Heart right ventricle (tissue), 16 donors: Measurements from ENCODE around the gene GNAS-AS1. TPM values are rescaled to one million over a fixed set of nuclear protein-coding genes. Genes with fewer than 3 reads are reported as not detected.

Source experiments
- ATAC-seq, 8 donors: fragments of 200-7000 bp; cut with Tn5 transposase; one replicate each; pipeline ENCODE4 v1.9.1; 2020; ENCODE audit warnings: mild to moderate bottlenecking in 8 of 8, moderate library complexity in 8 of 8, moderate number of reproducible peaks in 1 of 8
- DNase-seq, 2 donors: peaks; one replicate each; pipeline ENCODE4 v3.0.0-alpha.2; 2020
- H3K27ac ChIP-seq, 10 donors: fragments of 200-600 bp; sonication (generic) in 2 of 10; one replicate each; pipeline versions ENCODE4 v1.5.0 to v1.8.0; 2020 to 2022; ENCODE audit warnings: mild to moderate bottlenecking in 3 of 10
- H3K27me3 ChIP-seq, 7 donors: fragments of 200-600 bp; one replicate each; pipeline ENCODE4 v1.8.0; 2021 to 2022; ENCODE audit warnings: mild to moderate bottlenecking in 2 of 7
- H3K36me3 ChIP-seq, 9 donors: fragments of 200-600 bp; sonication (generic) in 1 of 9; one replicate each; pipeline versions ENCODE4 v1.5.0 to v1.8.0; 2020 to 2022; ENCODE audit warnings: mild to moderate bottlenecking in 2 of 9
- H3K4me1 ChIP-seq, 9 donors: fragments of 200-600 bp; sonication (generic) in 1 of 9; one replicate each; pipeline versions ENCODE4 v1.5.0 to v1.8.0; 2020 to 2022; ENCODE audit warnings: mild to moderate bottlenecking in 4 of 9
- H3K4me3 ChIP-seq, 10 donors: fragments of 200-600 bp; sonication (generic) in 2 of 10; one replicate each; pipeline versions ENCODE4 v1.5.0 to v1.8.0; 2020 to 2022; ENCODE audit warnings: mild to moderate bottlenecking in 7 of 10, moderate library complexity in 2 of 10
- H3K9me3 ChIP-seq, 11 donors: fragments of 200-600 bp in 10 of 11; sonication (generic) in 2 of 11; one replicate each; pipeline versions ENCODE4 v1.5.0 to v1.8.0; 2013 to 2022; ENCODE audit warnings: mild to moderate bottlenecking in 2 of 11, control low read depth in 1 of 11, moderate library complexity in 1 of 11
- WGBS, 2 donors: extraction: QIAGEN DNeasy Blood & Tissue Kit; methylation state at CpG; one replicate each; pipeline ENCODE4 v1.1.7; 2013; ENCODE audit warnings: inconsistent platforms in 1 of 2; 5-methylcytosine and 5-hydroxymethylcytosine counted together
- intact Hi-C, 10 donors: fragments of 100-400 bp; cut with DNase I; formaldehyde crosslinking; loops; one replicate each; pipeline versions ENCODE4 v1.11.1 to v1.14.2; 2022
- polyA plus RNA-seq, 2 donors: library from polyadenylated mRNA; stranded (reverse); fragments of 200-250 nt; gene quantifications; one replicate each; pipeline ENCODE4 v1.2.3, GENCODE V29; 2013
- total RNA-seq, 10 donors: library from RNA; stranded (reverse); fragmentation: NEBNext Ultra II Directional in 3 of 10; extraction: Animal tissue kit (Norgen Biotek cat#: 25700) in 3 of 10; gene quantifications; one replicate each; pipeline versions ENCODE4 v1.2.1 to v1.2.4, GENCODE V29; 2021 to 2023
- TF ChIP-seq, protein P1 (sequence below), 9 donors: fragments of 200-600 bp; sonication (generic) in 2 of 9; IDR thresholded peaks; one replicate each; pipeline versions ENCODE4 v1.5.0 to v1.8.0; 2021 to 2022; ENCODE audit warnings: antibody characterized with exemption in 9 of 9, mild to moderate bottlenecking in 5 of 9, moderate library complexity in 1 of 9
- donor health status: Arrhythmogenic right ventricular cardiomyopathy.
- donor health status: ischemic (EF 13 %, LVEDD 7.1; RV severe dilation, severe dysfunction).
- donor health status: healthy with polysubstance abuse.
- donor health status: DM: no; HTN: yes; CAD: no.
- donor health status: DM: no; HTN: no; CAD: no.
- donor health status: ischemic (EF 25% LVEDD 6.9; RV normal size, moderate dysfunction).
- donor health status: ischemic (EF 25% LVEDD 5.7; RV mildly dilated, moderate dysfunction).
- donor health status: healthy.
- donor health status: DM: yes; HTN: yes; CAD: no.
- donor health status: Ischemic cardiomyopathy.
- donor health status: ischemic (EF 35%, LVEDD 5.7; RV mildly dilated, moderate dysfunction).
- donor health status: nonischemic (EF 11% LVEDD 7.7; RV severe dilation, severe dysfunction).
- donor health status: DM: yes; HTN: yes; CAD: no.
- donor health status: PGD.
- donor health status: ischemic (EF 29% LVEDD 5.4; RV normal size, mild dysfunction).
- donor health status: nonischemic (EF 23%, LVEDD 6.1; RV moderate dilation, normal function).

The GNAS-AS1 gene
- total and polyA plus RNA-seq, 12 donors, result 0.06 to 1.5 (median 0.41) TPM

DNA sequence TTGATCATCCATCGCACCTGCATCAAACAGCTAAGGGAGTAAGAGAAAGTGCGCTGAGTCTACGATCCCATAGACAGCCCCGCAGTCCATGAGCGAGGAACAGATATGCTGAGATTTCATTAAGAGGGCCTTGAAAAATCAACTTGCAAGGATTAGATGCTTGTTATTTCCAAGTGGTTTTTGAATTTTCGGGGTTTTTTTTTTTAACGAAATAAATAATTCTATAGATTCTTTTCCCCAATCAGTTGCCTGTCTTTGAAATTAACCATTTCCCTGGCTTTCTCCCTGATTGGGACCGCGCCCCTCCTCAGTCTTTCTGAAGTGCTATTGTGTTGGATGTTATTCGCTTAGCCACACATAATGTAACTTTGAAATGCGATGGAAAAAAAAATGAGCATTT is 48.6 kb downstream of the GNAS-AS1 start:
- no peaks in the 10 kb centered on the region for H3K36me3 ChIP-seq
- peaks cover 0 to 61% (median 22%) of the 10 kb centered on the region in 7 donors for H3K27me3 ChIP-seq
- H3K4me1 ChIP-seq, result no peaks in the 10 kb centered on the region
- DNase-seq (no peak), ATAC-seq (no peak)
- 89 to 90% methylated on average over 11 of the region's 11 CpGs for WGBS, 2 donors
- H3K9me3 ChIP-seq, result no peaks in the 10 kb centered on the region
- TF ChIP-seq, protein P1, sequence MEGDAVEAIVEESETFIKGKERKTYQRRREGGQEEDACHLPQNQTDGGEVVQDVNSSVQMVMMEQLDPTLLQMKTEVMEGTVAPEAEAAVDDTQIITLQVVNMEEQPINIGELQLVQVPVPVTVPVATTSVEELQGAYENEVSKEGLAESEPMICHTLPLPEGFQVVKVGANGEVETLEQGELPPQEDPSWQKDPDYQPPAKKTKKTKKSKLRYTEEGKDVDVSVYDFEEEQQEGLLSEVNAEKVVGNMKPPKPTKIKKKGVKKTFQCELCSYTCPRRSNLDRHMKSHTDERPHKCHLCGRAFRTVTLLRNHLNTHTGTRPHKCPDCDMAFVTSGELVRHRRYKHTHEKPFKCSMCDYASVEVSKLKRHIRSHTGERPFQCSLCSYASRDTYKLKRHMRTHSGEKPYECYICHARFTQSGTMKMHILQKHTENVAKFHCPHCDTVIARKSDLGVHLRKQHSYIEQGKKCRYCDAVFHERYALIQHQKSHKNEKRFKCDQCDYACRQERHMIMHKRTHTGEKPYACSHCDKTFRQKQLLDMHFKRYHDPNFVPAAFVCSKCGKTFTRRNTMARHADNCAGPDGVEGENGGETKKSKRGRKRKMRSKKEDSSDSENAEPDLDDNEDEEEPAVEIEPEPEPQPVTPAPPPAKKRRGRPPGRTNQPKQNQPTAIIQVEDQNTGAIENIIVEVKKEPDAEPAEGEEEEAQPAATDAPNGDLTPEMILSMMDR (IDR thresholded peaks at IDR 0.05), result no peak
- H3K4me3 ChIP-seq, result no peak overlapping the region
- no peak overlapping the region for H3K27ac ChIP-seq
- intact Hi-C loops, result no loop called here

DNA sequence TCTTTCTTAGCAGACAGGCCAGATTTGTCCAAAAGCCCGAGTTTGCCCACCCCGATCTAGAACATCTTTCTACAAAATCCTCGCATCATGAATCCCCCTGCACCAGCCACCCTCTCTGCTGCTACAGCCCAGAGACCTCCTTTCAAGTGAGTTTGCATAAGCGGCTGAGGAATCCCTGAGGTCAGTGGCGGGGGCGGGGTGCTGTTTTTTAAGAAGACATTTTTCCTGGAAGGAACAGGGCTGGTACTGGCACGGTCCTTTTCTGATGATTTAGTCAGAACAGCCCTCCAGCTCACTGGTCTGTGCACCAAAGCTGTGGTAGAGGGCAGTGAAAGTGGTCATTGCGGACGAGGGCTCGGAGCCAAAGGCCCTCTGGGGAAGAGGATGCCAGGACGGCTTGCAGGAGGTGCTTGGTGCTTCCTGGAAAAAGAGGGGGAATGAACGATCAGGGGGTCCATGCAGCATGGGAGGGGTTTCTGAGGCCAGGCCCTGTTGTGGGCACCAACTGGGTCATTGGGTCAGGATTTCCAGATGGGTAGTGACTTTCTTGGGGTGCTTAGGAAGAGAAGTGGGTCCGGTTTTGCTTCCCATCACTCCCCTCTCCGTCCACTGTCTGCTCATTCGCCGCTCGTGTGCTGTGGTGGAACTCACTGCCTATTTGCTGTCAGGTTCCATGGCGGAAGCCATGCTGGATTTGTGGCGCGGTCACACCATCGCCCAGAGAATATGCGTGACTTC is 50.4 kb downstream of the GNAS-AS1 start:
- H3K27ac ChIP-seq, result no peak overlapping the region
- no peaks in the 10 kb centered on the region for H3K36me3 ChIP-seq
- H3K27me3 ChIP-seq, result peaks cover 0 to 63% (median 20%) of the 10 kb centered on the region in 7 donors
- intact Hi-C loops, result no loop called here
- WGBS, 2 donors, result 62 to 63% methylated on average over 22 of the region's 22 CpGs
- H3K4me1 ChIP-seq, result no peaks in the 10 kb centered on the region
- DNase-seq, result no peak
- no peak overlapping the region for H3K4me3 ChIP-seq
- no peak for ATAC-seq
- TF ChIP-seq, protein P1 (IDR thresholded peaks at IDR 0.05), result no peak
- H3K9me3 ChIP-seq, result no peaks in the 10 kb centered on the region

DNA sequence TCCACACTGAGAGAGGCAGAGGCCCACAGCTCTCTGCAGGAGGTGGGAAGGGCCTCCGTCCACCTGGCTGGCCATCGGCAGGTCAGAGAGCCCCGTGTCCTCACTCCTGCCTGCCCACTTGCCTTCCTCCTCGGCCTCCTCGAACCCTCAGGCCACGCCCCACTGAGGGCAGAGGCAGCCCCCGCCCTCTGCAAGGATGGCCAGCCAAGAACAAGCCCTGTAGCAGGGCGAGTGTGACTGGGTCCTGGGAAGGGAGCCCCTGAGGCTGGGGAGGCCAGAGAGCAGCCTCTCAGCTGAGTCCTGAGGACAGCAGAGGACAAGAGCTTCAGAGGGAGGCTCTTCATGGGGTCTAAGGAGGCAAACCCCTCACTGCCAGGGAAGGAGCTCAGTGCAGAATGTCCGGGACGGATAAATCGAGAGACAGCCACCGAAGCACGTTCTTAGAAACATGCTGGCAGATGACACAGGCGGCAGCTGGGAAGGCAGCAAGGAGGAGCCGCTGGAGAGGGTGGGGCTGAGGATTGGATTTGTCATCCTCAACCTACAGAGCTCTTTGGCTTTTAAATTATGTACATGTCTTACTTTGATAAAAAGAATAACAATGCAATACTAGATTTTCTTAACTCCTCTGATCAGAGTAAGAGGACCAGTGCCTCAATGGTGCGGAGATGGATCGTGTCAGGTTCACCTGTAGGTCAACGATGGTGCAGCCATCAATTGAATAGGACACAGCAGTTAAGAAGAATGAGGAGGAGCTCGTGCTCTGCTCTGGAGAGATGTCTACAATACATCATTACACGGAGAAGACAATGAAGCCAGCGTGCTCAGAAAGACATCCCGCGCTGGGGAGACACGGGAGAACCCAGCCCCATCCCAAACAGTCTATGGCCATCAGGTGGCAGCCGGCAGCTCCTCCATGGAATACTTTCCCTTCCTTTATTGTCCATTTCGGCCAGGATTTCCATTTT is 53.0 kb downstream of the GNAS-AS1 start:
- no peaks in the 10 kb centered on the region for H3K9me3 ChIP-seq
- WGBS, 2 donors, result 80 to 82% methylated on average over 26 of the region's 26 CpGs
- H3K27ac ChIP-seq, result no peak overlapping the region
- no peak overlapping the region for H3K4me3 ChIP-seq
- ATAC-seq, result peak in 2 of 8 donors; percentile 15 to 32
- DNase-seq, result no peak
- H3K36me3 ChIP-seq, result no peaks in the 10 kb centered on the region
- intact Hi-C loops, result no loop called here
- TF ChIP-seq, protein P1 (IDR thresholded peaks at IDR 0.05), result no peak
- H3K4me1 ChIP-seq, result no peaks in the 10 kb centered on the region
- H3K27me3 ChIP-seq, result peaks cover 0 to 62% (median 18%) of the 10 kb centered on the region in 7 donors

DNA sequence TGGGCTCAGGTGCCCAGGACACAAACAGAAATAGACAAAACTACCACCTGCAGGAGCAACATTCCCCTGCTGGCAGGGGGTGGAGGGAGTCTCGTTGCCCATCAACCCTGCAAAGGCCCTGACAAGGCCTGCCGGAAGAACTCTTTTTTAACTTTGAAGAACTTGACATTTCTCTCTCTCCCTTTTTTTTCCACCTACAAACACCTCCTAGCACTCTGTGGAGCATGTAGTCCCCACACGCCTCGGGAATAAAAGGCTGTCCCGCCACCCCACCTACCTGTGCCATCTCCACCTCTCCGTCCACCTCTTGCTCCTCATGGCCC is 54.8 kb downstream of the GNAS-AS1 start:
- 89 to 91% methylated on average over 6 of the region's 6 CpGs for WGBS, 2 donors
- DNase-seq, result no peak
- intact Hi-C loops, result no loop called here
- H3K4me3 ChIP-seq, result no peak overlapping the region
- no peak for ATAC-seq
- no peak overlapping the region for H3K27ac ChIP-seq
- H3K27me3 ChIP-seq, result peaks cover 0 to 65% (median 28%) of the 10 kb centered on the region in 7 donors
- H3K9me3 ChIP-seq, result no peaks in the 10 kb centered on the region
- H3K4me1 ChIP-seq, result no peaks in the 10 kb centered on the region
- TF ChIP-seq, protein P1 (IDR thresholded peaks at IDR 0.05), result no peak
- H3K36me3 ChIP-seq, result no peaks in the 10 kb centered on the region
